Upper lobe of left lung (tissue), 6 donors: ENCODE results near the gene LTBP1. TPM values are rescaled to one million over a fixed set of nuclear protein-coding genes. Genes with fewer than 3 reads are reported as not detected.

Source experiments
- ATAC-seq, 2 donors: fragments of 200-7000 bp; cut with Tn5 transposase; one replicate each; pipeline ENCODE4 v1.9.1; 2022; ENCODE audit warnings: mild to moderate bottlenecking in 2 of 2, moderate library complexity in 2 of 2; ENCODE audit not compliant: low FRiP score in 2 of 2
- DNase-seq, 2 donors: peaks; one replicate each; pipeline ENCODE4 v3.0.0-alpha.2; 2019 to 2020
- H3K27ac ChIP-seq, 4 donors: fragments of 200-600 bp; sonication (generic); one replicate each; pipeline ENCODE4 v1.5.1; 2016 to 2019
- H3K27me3 ChIP-seq, 4 donors: fragments of 200-600 bp; sonication (generic); one replicate each; pipeline ENCODE4 v1.5.1; 2017 to 2019
- H3K36me3 ChIP-seq, 4 donors: fragments of 200-600 bp; sonication (generic); one replicate each; pipeline ENCODE4 v1.5.1; 2016 to 2019
- H3K4me1 ChIP-seq, 4 donors: fragments of 200-600 bp; sonication (generic); one replicate each; pipeline ENCODE4 v1.5.1; 2018 to 2019
- H3K4me3 ChIP-seq, 4 donors: fragments of 200-600 bp; sonication (generic); one replicate each; pipeline ENCODE4 v1.5.1; 2017 to 2019; ENCODE audit warnings: mild to moderate bottlenecking in 2 of 4, moderate library complexity in 1 of 4
- H3K9me3 ChIP-seq, 4 donors: fragments of 200-600 bp; sonication (generic); one replicate each; pipeline ENCODE4 v1.5.1; 2018 to 2019
- CTCF ChIP-seq, 6 experiments: fragments of 450-650 bp in 4 of 6; fragments of 200-600 bp in 2 of 6; sonication (generic) in 2 of 6; IDR thresholded peaks; one replicate each; pipeline ENCODE4 v1.5.1; 2016 to 2019; ENCODE audit warnings: antibody characterized with exemption in 6 of 6
- EP300 ChIP-seq, 4 donors: sonication (generic); formaldehyde crosslinking; IDR thresholded peaks; one replicate each; pipeline ENCODE4 v1.5.1; 2017; ENCODE audit warnings: antibody characterized with exemption in 4 of 4, control low read depth in 2 of 4
- POLR2A ChIP-seq, 4 donors: fragments of 450-650 bp; IDR thresholded peaks; one replicate each; pipeline ENCODE4 v1.5.1; 2016 to 2017; ENCODE audit warnings: antibody characterized with exemption in 4 of 4, mild to moderate bottlenecking in 2 of 4
- POLR2AphosphoS5 ChIP-seq, 2 donors: sonication (generic); formaldehyde crosslinking; IDR thresholded peaks; one replicate each; pipeline ENCODE4 v1.5.1; 2017; ENCODE audit warnings: antibody characterized with exemption in 2 of 2
- WGBS, 2 donors: methylation state at CpG; one replicate each; pipeline ENCODE4 v1.1.5; 2017 to 2018; 5-methylcytosine and 5-hydroxymethylcytosine counted together
- total RNA-seq, 6 donors: library from RNA; depleted of rRNA in 4 of 6; stranded (reverse); fragments of >200 nt in 4 of 6; gene quantifications; one replicate each; pipeline versions ENCODE4 v1.1.0 to v1.2.1, GENCODE V29; 2016 to 2021
- donor health status: DM: no; HTN: no; CAD: no; lungs with moderate emphysema.
- donor health status: DM: no; HTN: yes; CAD: no; lungs with severe emphysema.

Gene LTBP1
- total RNA-seq, 6 donors from 2014 or later, result 11.5 to 45.0 (median 27.1) TPM

GRCh38 chr2:33221046-33221784 is 274.5 kb downstream of the LTBP1 start:
- WGBS, 2 donors, result 82 to 88% methylated on average over 3 of the region's 3 CpGs
- ATAC-seq (no peak), DNase-seq (no peak)
- H3K4me3 ChIP-seq, result no peak overlapping the region
- no peaks in the 10 kb centered on the region for H3K4me1 ChIP-seq
- no peaks in the 10 kb centered on the region for H3K36me3 ChIP-seq
- TF ChIP-seq POLR2A (IDR thresholded peaks at IDR 0.05) (no peak), EP300 (IDR thresholded peaks at IDR 0.05) (no peak), CTCF (IDR thresholded peaks at IDR 0.05) (no peak), POLR2AphosphoS5 (IDR thresholded peaks at IDR 0.05) (no peak)
- H3K9me3 ChIP-seq, result no peaks in the 10 kb centered on the region
- H3K27ac ChIP-seq, result no peak overlapping the region
- H3K27me3 ChIP-seq, result no peaks in the 10 kb centered on the region

GRCh38 chr2:33222309-33222708 is 275.6 kb downstream of the LTBP1 start:
- H3K4me1 ChIP-seq, result no peaks in the 10 kb centered on the region

GRCh38 chr2:33223856-33224255 is 277.1 kb downstream of the LTBP1 start:
- no peak overlapping the region for H3K27ac ChIP-seq

More at GRCh38 chr2:33222309-33222708, 275.6 kb downstream of the LTBP1 start:
- no peak overlapping the region for H3K27ac ChIP-seq
- no peaks in the 10 kb centered on the region for H3K27me3 ChIP-seq
- no peaks in the 10 kb centered on the region for H3K36me3 ChIP-seq
- no peak for ATAC-seq
- H3K4me3 ChIP-seq, result no peak overlapping the region
- TF ChIP-seq CTCF (IDR thresholded peaks at IDR 0.05) (no peak), POLR2AphosphoS5 (IDR thresholded peaks at IDR 0.05) (no peak), POLR2A (IDR thresholded peaks at IDR 0.05) (no peak), EP300 (IDR thresholded peaks at IDR 0.05) (no peak)
- WGBS, 2 donors, result 81 to 86% methylated on average over 1 of the region's 1 CpG
- H3K9me3 ChIP-seq, result no peaks in the 10 kb centered on the region
- DNase-seq, result no peak

GRCh38 chr2:33225350-33225749 is 278.6 kb downstream of the LTBP1 start:
- 98 to 100% methylated on average over 2 of the region's 2 CpGs for WGBS, 2 donors
- no peak overlapping the region for H3K4me3 ChIP-seq
- ATAC-seq (no peak), DNase-seq (no peak)
- H3K27ac ChIP-seq, result no peak overlapping the region
- no peak for TF ChIP-seq POLR2A (IDR thresholded peaks at IDR 0.05)
- TF ChIP-seq EP300 (IDR thresholded peaks at IDR 0.05), result no peak
- no peak for TF ChIP-seq POLR2AphosphoS5 (IDR thresholded peaks at IDR 0.05)
- TF ChIP-seq CTCF (IDR thresholded peaks at IDR 0.05), result no peak
- H3K36me3 ChIP-seq, result no peaks in the 10 kb centered on the region
- H3K27me3 ChIP-seq, result no peaks in the 10 kb centered on the region
- H3K9me3 ChIP-seq, result no peaks in the 10 kb centered on the region
- no peaks in the 10 kb centered on the region for H3K4me1 ChIP-seq

More at GRCh38 chr2:33223856-33224255, 277.1 kb downstream of the LTBP1 start:
- ATAC-seq, result no peak
- H3K27me3 ChIP-seq, result no peaks in the 10 kb centered on the region
- DNase-seq, result no peak
- H3K4me3 ChIP-seq, result no peak overlapping the region
- TF ChIP-seq POLR2AphosphoS5 (IDR thresholded peaks at IDR 0.05) (no peak), CTCF (IDR thresholded peaks at IDR 0.05) (no peak), POLR2A (IDR thresholded peaks at IDR 0.05) (no peak), EP300 (IDR thresholded peaks at IDR 0.05) (no peak)
- H3K36me3 ChIP-seq, result no peaks in the 10 kb centered on the region
- no peaks in the 10 kb centered on the region for H3K9me3 ChIP-seq
- whole genome bisulfite sequencing, 2 donors, result 80 to 100% methylated on average over 4 of the region's 4 CpGs
- no peaks in the 10 kb centered on the region for H3K4me1 ChIP-seq

- H3K4me1 ChIP-seq, result no peaks in the 10 kb centered on the region
- no peak for TF ChIP-seq POLR2A (IDR thresholded peaks at IDR 0.05)
- WGBS, 2 donors, result 95% methylated on average over 4 of the region's 4 CpGs
- no peak overlapping the region for H3K27ac ChIP-seq
- no peak for ATAC-seq
- no peak overlapping the region for H3K4me3 ChIP-seq
- H3K36me3 ChIP-seq, result no peaks in the 10 kb centered on the region
- H3K9me3 ChIP-seq, result no peaks in the 10 kb centered on the region
- H3K27me3 ChIP-seq, result no peaks in the 10 kb centered on the region
- DNase-seq, result no peak
These were observed 279.8 kb downstream of the LTBP1 start for GRCh38 chr2:33226546-33226945.
